ENCODE data around the gene LAMA4. TPM values are rescaled to one million over a fixed set of nuclear protein-coding genes. Genes with fewer than 3 reads are reported as not detected.

The LAMA4 gene
- total RNA-seq, 4 donors from 2014 or later: 8.1 to 116 (median 19.0) TPM

DNA sequence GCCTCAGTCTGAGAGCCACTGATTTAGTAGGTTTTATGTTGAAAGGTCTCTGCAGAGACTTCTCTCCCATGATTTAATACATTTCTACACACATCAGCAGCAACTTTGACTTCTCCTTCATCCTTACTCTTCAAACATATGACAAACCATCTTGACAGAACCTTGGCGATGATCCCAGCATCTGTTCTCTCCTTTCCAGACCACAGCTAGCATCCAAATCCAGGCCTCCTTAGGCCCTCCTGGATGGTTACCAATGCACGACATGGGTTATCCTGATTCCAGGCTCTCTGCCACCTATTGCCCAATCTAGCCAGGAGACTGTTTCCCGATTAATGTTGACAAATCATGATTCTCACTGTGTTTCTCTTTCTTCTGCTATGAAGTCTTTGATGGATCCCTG lies 16.8 kb downstream of the LAMA4 start:
- 33 to 43% methylated on average over 3 of the region's 3 CpGs for WGBS, 2 donors
- Histone ChIP-seq H3K9me3 (no peaks in the 10 kb centered on the region), H3K27ac (peak overlapping the region; percentile 35 to 80 (median 78)), H3K4me3 (no peak overlapping the region), H3K36me3 (no peaks in the 10 kb centered on the region), H3K27me3 (no peaks in the 10 kb centered on the region), H3K4me1 (peaks cover 9 to 70% (median 32%) of the 10 kb centered on the region in 3 donors)
- intact Hi-C loops (cut with DNase I): no loop called here
- DNase-seq: no peak
- TF ChIP-seq CTCF (IDR thresholded peaks at IDR 0.05) (no peak), POLR2A (IDR thresholded peaks at IDR 0.05) (no peak)

GRCh38 chr6:112237066-112237465 lies 17.3 kb downstream of the LAMA4 start:
- no peaks in the 10 kb centered on the region for H3K27me3 ChIP-seq
- DNase-seq: no peak
- 52 to 53% methylated on average over 4 of the region's 4 CpGs for WGBS, 2 donors
- TF ChIP-seq POLR2A (IDR thresholded peaks at IDR 0.05) (no peak), CTCF (IDR thresholded peaks at IDR 0.05) (no peak)
- H3K27ac ChIP-seq: peak overlapping the region; percentile 35 to 80 (median 78)
- no peaks in the 10 kb centered on the region for H3K36me3 ChIP-seq
- peaks cover 9 to 70% (median 33%) of the 10 kb centered on the region in 3 donors for H3K4me1 ChIP-seq
- H3K4me3 ChIP-seq: no peak overlapping the region
- no peaks in the 10 kb centered on the region for H3K9me3 ChIP-seq
- intact Hi-C loops (cut with DNase I): no loop called here

- no peak for TF ChIP-seq POLR2A (IDR thresholded peaks at IDR 0.05)
- no peak for TF ChIP-seq CTCF (IDR thresholded peaks at IDR 0.05)
- DNase-seq: no peak
- Histone ChIP-seq H3K27ac (peak overlapping the region in 3 of 4 donors; percentile 76 to 80 (median 79)), H3K4me3 (no peak overlapping the region), H3K4me1 (peaks cover 9 to 73% (median 32%) of the 10 kb centered on the region in 3 donors), H3K36me3 (no peaks in the 10 kb centered on the region), H3K9me3 (no peaks in the 10 kb centered on the region), H3K27me3 (no peaks in the 10 kb centered on the region)
- intact Hi-C loops (cut with DNase I): no loop called here
- WGBS, 2 donors: 53 to 67% methylated on average over 5 of the region's 5 CpGs
These were observed 18.4 kb downstream of the LAMA4 start for GRCh38 chr6:112235956-112236355.

- Histone ChIP-seq H3K27me3 (no peaks in the 10 kb centered on the region), H3K27ac (peak overlapping the region; percentile 6 to 80 (median 76)), H3K4me1 (peaks cover 9 to 73% (median 32%) of the 10 kb centered on the region in 3 donors), H3K9me3 (no peaks in the 10 kb centered on the region), H3K4me3 (no peak overlapping the region), H3K36me3 (no peaks in the 10 kb centered on the region)
- TF ChIP-seq CTCF (IDR thresholded peaks at IDR 0.05): no peak
- TF ChIP-seq POLR2A (IDR thresholded peaks at IDR 0.05): no peak
- 26 to 39% methylated on average over 5 of the region's 5 CpGs for WGBS, 2 donors
- intact Hi-C loops (cut with DNase I): no loop called here
- DNase-seq: no peak
These were observed 19.8 kb downstream of the LAMA4 start for GRCh38 chr6:112234601-112235000.

DNA sequence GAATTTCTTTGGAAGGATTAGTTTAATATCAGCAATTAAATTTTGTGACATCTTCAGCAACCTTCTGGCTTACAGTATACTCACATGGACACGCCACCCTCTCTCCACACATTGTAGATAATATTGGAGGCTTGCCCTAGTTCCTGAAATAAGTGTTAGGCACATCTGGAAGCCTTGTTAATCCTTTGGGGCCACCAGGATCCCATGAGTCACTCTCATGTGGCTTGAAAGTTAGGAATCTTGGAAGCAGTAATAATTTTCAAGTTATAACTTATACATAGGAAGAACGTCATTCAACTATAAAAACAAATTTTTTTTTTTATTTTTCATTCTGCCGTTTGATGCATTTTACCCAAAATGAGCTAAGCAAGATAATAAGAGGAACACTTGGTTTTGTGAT lies 20.5 kb downstream of the LAMA4 start:
- peak overlapping the region; percentile 15 to 80 (median 79) for H3K27ac ChIP-seq
- H3K4me1 ChIP-seq: peaks cover 9 to 73% (median 32%) of the 10 kb centered on the region in 3 donors
- no peaks in the 10 kb centered on the region for H3K27me3 ChIP-seq
- WGBS, 2 donors: 22 to 30% methylated on average over 3 of the region's 3 CpGs
- H3K4me3 ChIP-seq: no peak overlapping the region
- no peaks in the 10 kb centered on the region for H3K9me3 ChIP-seq
- TF ChIP-seq POLR2A (IDR thresholded peaks at IDR 0.05) (no peak), CTCF (IDR thresholded peaks at IDR 0.05) (no peak)
- intact Hi-C loops (cut with DNase I): no loop called here
- H3K36me3 ChIP-seq: no peaks in the 10 kb centered on the region
- no peak for DNase-seq
